GM13976 (cell line): ENCODE data around the gene SIGLEC5.
A peak's percentile ranks its signal among the peaks of the same experiment; 100 is the strongest.

Experiments
- DNase-seq: peaks from one replicate; pipeline ENCODE4 v3.0.0; 2012; ENCODE audit warnings: low spot score
- CTCF ChIP-seq: IDR thresholded peaks from 2 replicates; pipeline ENCODE4 v1.5.1; 2012; ENCODE audit warnings: borderline replicate concordance, mild to moderate bottlenecking; ENCODE audit not compliant: insufficient read depth; ENCODE audit errors: extremely low read depth, missing control alignments, control extremely low read depth
- in situ Hi-C: fragments of 300-500 bp; cut with MboI; formaldehyde crosslinking; loops from one replicate; pipeline ENCODE4 v1.12.0; 2022; ENCODE audit warnings: low sequenced_read_pairs, mixed read lengths, inconsistent platforms; ENCODE audit not compliant: unreplicated experiment

SIGLEC5 gene

GRCh38 chr19:51628153-51628939 is 1.9 kb downstream of the SIGLEC5 start:
- no peak for TF ChIP-seq CTCF

GRCh38 chr19:51627491-51628138 is 2.6 kb downstream of the SIGLEC5 start:
- TF ChIP-seq CTCF: no peak
- in situ Hi-C loops: no loop called here
- DNase-seq: no peak

More at GRCh38 chr19:51628153-51628939, 1.9 kb downstream of the SIGLEC5 start:
- in situ Hi-C loops: no loop called here
- no peak for DNase-seq

- no peak for TF ChIP-seq CTCF
- in situ Hi-C loops: no loop called here
Measured at GRCh38 chr19:51626675-51627074, 3.5 kb downstream of the SIGLEC5 start.

GRCh38 chr19:51621178-51621577 is 9.0 kb downstream of the SIGLEC5 start:
- TF ChIP-seq CTCF: no peak
- peak; percentile 71 for DNase-seq
- in situ Hi-C loops: no loop called here

More at GRCh38 chr19:51626675-51627074, 3.5 kb downstream of the SIGLEC5 start:
- no peak for DNase-seq

- in situ Hi-C loops: no loop called here
- TF ChIP-seq CTCF: no peak
- no peak for DNase-seq
Measured at GRCh38 chr19:51615991-51616390, 14.2 kb downstream of the SIGLEC5 start.

- DNase-seq: no peak
- TF ChIP-seq CTCF: no peak
- in situ Hi-C loops: no loop called here
Measured at GRCh38 chr19:51614789-51615188, 15.4 kb downstream of the SIGLEC5 start.
